ENCODE measurements around the gene KRT80.

The KRT80 gene

GRCh38 chr12:52227606-52228166 is 35.9 kb upstream of the KRT80 start:
- Histone ChIP-seq H3K9me3 (ENCODE audit: control insufficient read depth, low read length) (no peaks in the 10 kb centered on the region), H3K36me3 (ENCODE audit: control insufficient read depth, insufficient read depth, low read length) (no peaks in the 10 kb centered on the region), H3K4me1 (ENCODE audit: control insufficient read depth, insufficient read depth, low read length, poor library complexity, severe bottlenecking) (peaks cover 23% of the 10 kb centered on the region), H3K27ac (ENCODE audit: low read depth, low read length, severe bottlenecking) (no peak overlapping the region), H3K4me3 (ENCODE audit: extremely low read depth, insufficient read depth, low read length, poor library complexity, severe bottlenecking) (no peak overlapping the region)
- WGBS, 2 experiments (ENCODE audit: insufficient coverage in 2 of 2): 79% methylated on average over 3 of the region's 5 CpGs; no CpG with 5 or more reads in 1 of the 2 experiments

- WGBS, 2 experiments (ENCODE audit: insufficient coverage in 2 of 2): 82 to 90% methylated on average over 3 to 4 of the region's 4 CpGs
- peaks cover 15% of the 10 kb centered on the region for H3K4me1 ChIP-seq (ENCODE audit: control insufficient read depth, insufficient read depth, low read length, poor library complexity, severe bottlenecking)
- H3K4me3 ChIP-seq (ENCODE audit: extremely low read depth, insufficient read depth, low read length, poor library complexity, severe bottlenecking): no peak overlapping the region
- no peak overlapping the region for H3K27ac ChIP-seq (ENCODE audit: low read depth, low read length, severe bottlenecking)
- no peaks in the 10 kb centered on the region for H3K36me3 ChIP-seq (ENCODE audit: control insufficient read depth, insufficient read depth, low read length)
- no peaks in the 10 kb centered on the region for H3K9me3 ChIP-seq (ENCODE audit: control insufficient read depth, low read length)
These were observed 34.6 kb upstream of the KRT80 start for GRCh38 chr12:52226446-52226845.

GRCh38 chr12:52225752-52226151 is 33.9 kb upstream of the KRT80 start:
- Histone ChIP-seq H3K4me3 (ENCODE audit: extremely low read depth, insufficient read depth, low read length, poor library complexity, severe bottlenecking) (no peak overlapping the region), H3K9me3 (ENCODE audit: control insufficient read depth, low read length) (no peaks in the 10 kb centered on the region), H3K27ac (ENCODE audit: low read depth, low read length, severe bottlenecking) (no peak overlapping the region), H3K4me1 (ENCODE audit: control insufficient read depth, insufficient read depth, low read length, poor library complexity, severe bottlenecking) (peaks cover 8% of the 10 kb centered on the region), H3K36me3 (ENCODE audit: control insufficient read depth, insufficient read depth, low read length) (no peaks in the 10 kb centered on the region)
- WGBS, 2 experiments (ENCODE audit: insufficient coverage in 2 of 2): 88 to 100% methylated on average over 1 to 3 of the region's 4 CpGs

GRCh38 chr12:52224151-52224550 is 32.3 kb upstream of the KRT80 start:
- H3K4me1 ChIP-seq (ENCODE audit: control insufficient read depth, insufficient read depth, low read length, poor library complexity, severe bottlenecking): no peaks in the 10 kb centered on the region
- H3K27ac ChIP-seq (ENCODE audit: low read depth, low read length, severe bottlenecking): no peak overlapping the region
- WGBS, 2 experiments (ENCODE audit: insufficient coverage in 2 of 2): 75 to 92% methylated on average over 2 of the region's 3 CpGs
- H3K9me3 ChIP-seq (ENCODE audit: control insufficient read depth, low read length): no peaks in the 10 kb centered on the region
- H3K4me3 ChIP-seq (ENCODE audit: extremely low read depth, insufficient read depth, low read length, poor library complexity, severe bottlenecking): no peak overlapping the region
- no peaks in the 10 kb centered on the region for H3K36me3 ChIP-seq (ENCODE audit: control insufficient read depth, insufficient read depth, low read length)

GRCh38 chr12:52223406-52224039 is 31.7 kb upstream of the KRT80 start:
- 92 to 95% methylated on average over 4 to 5 of the region's 5 CpGs for WGBS, 2 experiments (ENCODE audit: insufficient coverage in 2 of 2)
- Histone ChIP-seq H3K9me3 (ENCODE audit: control insufficient read depth, low read length) (no peaks in the 10 kb centered on the region), H3K27ac (ENCODE audit: low read depth, low read length, severe bottlenecking) (no peak overlapping the region), H3K36me3 (ENCODE audit: control insufficient read depth, insufficient read depth, low read length) (no peaks in the 10 kb centered on the region), H3K4me3 (ENCODE audit: extremely low read depth, insufficient read depth, low read length, poor library complexity, severe bottlenecking) (no peak overlapping the region), H3K4me1 (ENCODE audit: control insufficient read depth, insufficient read depth, low read length, poor library complexity, severe bottlenecking) (no peaks in the 10 kb centered on the region)

GRCh38 chr12:52222692-52223091 is 30.9 kb upstream of the KRT80 start:
- Histone ChIP-seq H3K4me1 (ENCODE audit: control insufficient read depth, insufficient read depth, low read length, poor library complexity, severe bottlenecking) (no peaks in the 10 kb centered on the region), H3K27ac (ENCODE audit: low read depth, low read length, severe bottlenecking) (no peak overlapping the region), H3K4me3 (ENCODE audit: extremely low read depth, insufficient read depth, low read length, poor library complexity, severe bottlenecking) (no peak overlapping the region), H3K9me3 (ENCODE audit: control insufficient read depth, low read length) (no peaks in the 10 kb centered on the region), H3K36me3 (ENCODE audit: control insufficient read depth, insufficient read depth, low read length) (no peaks in the 10 kb centered on the region)
- 100% methylated on average over 1 to 4 of the region's 4 CpGs for WGBS, 2 experiments (ENCODE audit: insufficient coverage in 2 of 2)

GRCh38 chr12:52221912-52222457 is 30.2 kb upstream of the KRT80 start:
- Histone ChIP-seq H3K27ac (ENCODE audit: low read depth, low read length, severe bottlenecking) (no peak overlapping the region), H3K36me3 (ENCODE audit: control insufficient read depth, insufficient read depth, low read length) (no peaks in the 10 kb centered on the region), H3K4me1 (ENCODE audit: control insufficient read depth, insufficient read depth, low read length, poor library complexity, severe bottlenecking) (no peaks in the 10 kb centered on the region), H3K9me3 (ENCODE audit: control insufficient read depth, low read length) (no peaks in the 10 kb centered on the region), H3K4me3 (ENCODE audit: extremely low read depth, insufficient read depth, low read length, poor library complexity, severe bottlenecking) (no peak overlapping the region)
- WGBS, 2 experiments (ENCODE audit: insufficient coverage in 2 of 2): 23 to 31% methylated on average over 6 to 8 of the region's 8 CpGs

GRCh38 chr12:52221070-52221781 is 29.4 kb upstream of the KRT80 start:
- WGBS, 2 experiments (ENCODE audit: insufficient coverage in 2 of 2): 100% methylated on average over 1 of the region's 4 CpGs; no CpG with 5 or more reads in 1 of the 2 experiments
- no peaks in the 10 kb centered on the region for H3K4me1 ChIP-seq (ENCODE audit: control insufficient read depth, insufficient read depth, low read length, poor library complexity, severe bottlenecking)

GRCh38 chr12:52220477-52220876 is 28.7 kb upstream of the KRT80 start:
- peaks cover 5% of the 10 kb centered on the region for H3K4me1 ChIP-seq (ENCODE audit: control insufficient read depth, insufficient read depth, low read length, poor library complexity, severe bottlenecking)
- no peak overlapping the region for H3K4me3 ChIP-seq (ENCODE audit: extremely low read depth, insufficient read depth, low read length, poor library complexity, severe bottlenecking)
- WGBS, 2 experiments (ENCODE audit: insufficient coverage in 2 of 2): 90 to 94% methylated on average over 2 to 3 of the region's 3 CpGs
- H3K9me3 ChIP-seq (ENCODE audit: control insufficient read depth, low read length): no peaks in the 10 kb centered on the region
- no peaks in the 10 kb centered on the region for H3K36me3 ChIP-seq (ENCODE audit: control insufficient read depth, insufficient read depth, low read length)
- no peak overlapping the region for H3K27ac ChIP-seq (ENCODE audit: low read depth, low read length, severe bottlenecking)

More at GRCh38 chr12:52221070-52221781, 29.4 kb upstream of the KRT80 start:
- H3K9me3 ChIP-seq (ENCODE audit: control insufficient read depth, low read length): no peaks in the 10 kb centered on the region
- no peak overlapping the region for H3K4me3 ChIP-seq (ENCODE audit: extremely low read depth, insufficient read depth, low read length, poor library complexity, severe bottlenecking)
- no peak overlapping the region for H3K27ac ChIP-seq (ENCODE audit: low read depth, low read length, severe bottlenecking)
- no peaks in the 10 kb centered on the region for H3K36me3 ChIP-seq (ENCODE audit: control insufficient read depth, insufficient read depth, low read length)

- no peaks in the 10 kb centered on the region for H3K9me3 ChIP-seq (ENCODE audit: control insufficient read depth, low read length)
- no peaks in the 10 kb centered on the region for H3K36me3 ChIP-seq (ENCODE audit: control insufficient read depth, insufficient read depth, low read length)
- no peak overlapping the region for H3K4me3 ChIP-seq (ENCODE audit: extremely low read depth, insufficient read depth, low read length, poor library complexity, severe bottlenecking)
- no peak overlapping the region for H3K27ac ChIP-seq (ENCODE audit: low read depth, low read length, severe bottlenecking)
- peaks cover 9% of the 10 kb centered on the region for H3K4me1 ChIP-seq (ENCODE audit: control insufficient read depth, insufficient read depth, low read length, poor library complexity, severe bottlenecking)
- 86 to 91% methylated on average over 3 of the region's 4 CpGs for WGBS, 2 experiments (ENCODE audit: insufficient coverage in 2 of 2)
These were observed 26.2 kb upstream of the KRT80 start for GRCh38 chr12:52218001-52218400.

All from mesodermal cell (in vitro differentiated cells).